ENCODE results near the gene BMF. TPM values are rescaled to one million over a fixed set of nuclear protein-coding genes. Genes with fewer than 3 reads are reported as not detected.

Gene BMF
- total and polyA plus RNA-seq, 2 donors (not counting 1 experiment from before 2014, with no cell fraction given), result 2.2 to 8.6 TPM

DNA sequence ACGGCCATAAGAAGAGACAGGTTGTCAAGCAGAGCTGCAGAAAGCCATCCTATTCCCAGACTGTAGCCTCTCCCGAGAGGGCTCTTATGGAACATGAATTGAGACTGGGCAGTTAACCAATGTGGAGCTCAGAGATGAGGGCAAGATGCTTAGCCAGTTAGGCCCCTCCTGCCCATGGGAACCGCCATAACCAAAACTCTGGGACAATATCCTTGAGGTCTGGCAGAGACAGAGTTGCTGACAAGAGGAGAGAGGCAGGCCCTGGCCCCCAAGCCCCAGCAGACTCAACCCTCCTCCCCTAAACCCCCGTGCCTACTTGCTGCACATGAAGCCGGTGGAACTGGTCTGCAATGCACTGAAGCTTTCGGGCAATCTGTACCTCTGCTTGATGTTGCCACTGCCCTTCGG, 4.8 kb downstream of the BMF start:
- Histone ChIP-seq H3K9ac (ENCODE audit: insufficient read depth, low read length) (no peak overlapping the region), H3K27ac (ENCODE audit: insufficient read depth, low read length) (peak overlapping the region; percentile 63), H3K9me3 (ENCODE audit: control insufficient read depth, insufficient read depth, low read depth, low read length) (no peaks in the 10 kb centered on the region), H3K27me3 (ENCODE audit: control insufficient read depth, insufficient read depth, low read length) (no peaks in the 10 kb centered on the region), H3K79me2 (ENCODE audit: control insufficient read depth, insufficient read depth, low read length) (no peaks in the 10 kb centered on the region), H3K4me1 (ENCODE audit: control insufficient read depth, extremely low read depth, insufficient read depth, low read length) (peaks cover 51% of the 10 kb centered on the region), H4K20me1 (ENCODE audit: control insufficient read depth, extremely low read depth, insufficient read depth, low read length) (no peaks in the 10 kb centered on the region), H2AFZ (ENCODE audit: low read length) (no peak overlapping the region), H3K4me2 (ENCODE audit: extremely low read depth, insufficient read depth, low read length) (no peak overlapping the region), H3K36me3 (ENCODE audit: control insufficient read depth, insufficient read depth, low read length) (no peaks in the 10 kb centered on the region), H3K4me3 (replicated peaks in 1 of 4; ENCODE audit: control extremely low read depth in 1 of 4, insufficient read depth in 1 of 4, low read depth in 3 of 4, low read length in 4 of 4) (peak overlapping the region in 1 of 4 experiments; percentile 8)
- TF ChIP-seq, protein P1, sequence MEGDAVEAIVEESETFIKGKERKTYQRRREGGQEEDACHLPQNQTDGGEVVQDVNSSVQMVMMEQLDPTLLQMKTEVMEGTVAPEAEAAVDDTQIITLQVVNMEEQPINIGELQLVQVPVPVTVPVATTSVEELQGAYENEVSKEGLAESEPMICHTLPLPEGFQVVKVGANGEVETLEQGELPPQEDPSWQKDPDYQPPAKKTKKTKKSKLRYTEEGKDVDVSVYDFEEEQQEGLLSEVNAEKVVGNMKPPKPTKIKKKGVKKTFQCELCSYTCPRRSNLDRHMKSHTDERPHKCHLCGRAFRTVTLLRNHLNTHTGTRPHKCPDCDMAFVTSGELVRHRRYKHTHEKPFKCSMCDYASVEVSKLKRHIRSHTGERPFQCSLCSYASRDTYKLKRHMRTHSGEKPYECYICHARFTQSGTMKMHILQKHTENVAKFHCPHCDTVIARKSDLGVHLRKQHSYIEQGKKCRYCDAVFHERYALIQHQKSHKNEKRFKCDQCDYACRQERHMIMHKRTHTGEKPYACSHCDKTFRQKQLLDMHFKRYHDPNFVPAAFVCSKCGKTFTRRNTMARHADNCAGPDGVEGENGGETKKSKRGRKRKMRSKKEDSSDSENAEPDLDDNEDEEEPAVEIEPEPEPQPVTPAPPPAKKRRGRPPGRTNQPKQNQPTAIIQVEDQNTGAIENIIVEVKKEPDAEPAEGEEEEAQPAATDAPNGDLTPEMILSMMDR (conservative IDR thresholded peaks at IDR 0.05 in 1 of 2, IDR thresholded peaks at IDR 0.05 in 1 of 2; ENCODE audit: low read depth in 1 of 2, low read length in 2 of 2), result no peak
- no peak for TF ChIP-seq EZH2 (IDR thresholded peaks at IDR 0.05; ENCODE audit: low read length, missing control alignments)
- peak in 1 of 2 donors; percentile 47 for DNase-seq (ENCODE audit: low read depth in 2 of 2)

DNA sequence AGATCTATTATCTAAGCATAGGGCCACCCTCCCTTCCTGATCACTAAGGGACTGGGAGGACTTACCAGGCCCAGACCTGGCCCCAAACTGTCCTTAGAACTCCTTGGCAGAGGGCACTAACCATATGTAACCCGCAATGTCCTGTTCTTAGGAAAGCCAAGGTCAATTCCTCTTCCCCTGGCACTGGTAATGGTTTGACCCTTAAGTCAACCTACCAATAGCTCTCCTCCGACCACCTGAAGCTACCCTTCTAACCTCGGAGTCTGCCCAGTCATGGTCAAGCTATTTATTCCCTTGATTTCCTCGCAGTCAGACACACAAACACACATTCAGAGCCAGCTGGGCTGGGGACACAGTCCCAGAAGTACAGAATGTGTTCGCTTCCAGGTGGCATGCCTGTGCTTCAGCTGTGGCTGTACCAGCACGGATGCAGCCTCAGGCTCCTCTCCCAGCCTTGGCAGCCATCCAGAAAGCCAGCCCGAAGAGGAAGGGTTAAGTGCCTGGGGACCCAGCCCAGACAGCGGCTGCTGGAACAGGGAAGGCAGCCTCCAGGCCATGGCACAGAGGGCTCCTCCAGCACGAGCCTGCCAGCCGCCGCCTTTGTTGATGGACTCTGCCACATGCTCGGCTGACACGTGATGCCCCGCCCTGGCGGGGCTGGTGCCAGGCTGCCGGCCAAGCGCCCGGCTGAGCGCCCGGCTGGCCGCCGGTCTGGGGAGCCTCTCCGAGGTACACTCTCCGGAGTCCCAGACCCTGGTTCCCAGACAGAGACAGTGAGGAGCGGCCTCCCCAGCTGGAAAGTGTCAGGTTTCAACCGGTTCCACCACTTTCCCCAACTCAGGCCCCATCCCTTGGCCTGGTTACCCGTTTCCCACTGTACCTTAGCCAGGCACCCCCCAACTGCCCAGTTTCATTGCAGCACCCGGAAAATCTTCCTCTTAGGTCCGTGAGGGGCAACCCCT, 5.5 kb downstream of the BMF start:
- DNase-seq (ENCODE audit: low read depth in 2 of 2), result peak; percentile 78 to 81
- no peaks in the 10 kb centered on the region for H4K20me1 ChIP-seq (ENCODE audit: control insufficient read depth, extremely low read depth, insufficient read depth, low read length)
- no peaks in the 10 kb centered on the region for H3K79me2 ChIP-seq (ENCODE audit: control insufficient read depth, insufficient read depth, low read length)
- H3K27me3 ChIP-seq (ENCODE audit: control insufficient read depth, insufficient read depth, low read length), result no peaks in the 10 kb centered on the region
- H3K4me3 ChIP-seq (replicated peaks in 1 of 4; ENCODE audit: control extremely low read depth in 1 of 4, insufficient read depth in 1 of 4, low read depth in 3 of 4, low read length in 4 of 4), result peak overlapping the region in 1 of 4 experiments; percentile 36
- no peaks in the 10 kb centered on the region for H3K36me3 ChIP-seq (ENCODE audit: control insufficient read depth, insufficient read depth, low read length)
- TF ChIP-seq EZH2 (IDR thresholded peaks at IDR 0.05; ENCODE audit: low read length, missing control alignments), result no peak
- TF ChIP-seq, protein P1 (conservative IDR thresholded peaks at IDR 0.05 in 1 of 2, IDR thresholded peaks at IDR 0.05 in 1 of 2; ENCODE audit: low read depth in 1 of 2, low read length in 2 of 2), result no peak
- H2AFZ ChIP-seq (ENCODE audit: low read length), result no peak overlapping the region
- H3K4me1 ChIP-seq (ENCODE audit: control insufficient read depth, extremely low read depth, insufficient read depth, low read length), result peaks cover 56% of the 10 kb centered on the region
- peak overlapping the region; percentile 63 for H3K27ac ChIP-seq (ENCODE audit: insufficient read depth, low read length)
- peak overlapping the region; percentile 43 for H3K9ac ChIP-seq (ENCODE audit: insufficient read depth, low read length)
- no peaks in the 10 kb centered on the region for H3K9me3 ChIP-seq (ENCODE audit: control insufficient read depth, insufficient read depth, low read depth, low read length)
- H3K4me2 ChIP-seq (ENCODE audit: extremely low read depth, insufficient read depth, low read length), result peak overlapping the region; percentile 3

Measured in fibroblast of lung (primary cell).